GM23248 (cell line): ENCODE data around the gene PTPRT. TPM values are rescaled to one million over a fixed set of nuclear protein-coding genes. Genes with fewer than 3 reads are reported as not detected.

Source experiments
- DNase-seq: peaks from one replicate; pipeline ENCODE4 v3.0.0-alpha.2; 2015
- H2AFZ ChIP-seq: fragments of 200-600 bp; sonication (generic); 2 replicates; pipeline ENCODE4 v1.6.1; 2016; ENCODE audit warnings: antibody characterized with exemption
- H3F3A ChIP-seq: fragments of 200-600 bp; sonication (generic); 2 replicates; pipeline ENCODE4 v1.6.1; 2016; ENCODE audit warnings: mild to moderate bottlenecking, antibody characterized with exemption, mixed run types; ENCODE audit not compliant: insufficient read depth
- H3K27ac ChIP-seq: fragments of 200-600 bp; sonication (generic); 2 replicates; pipeline ENCODE4 v1.5.1; 2016; ENCODE audit warnings: mild to moderate bottlenecking
- H3K27me3 ChIP-seq: fragments of 200-600 bp; sonication (generic); replicated peaks from 2 replicates; pipeline ENCODE4 v1.6.1; 2016; ENCODE audit warnings: mild to moderate bottlenecking; ENCODE audit not compliant: insufficient read depth
- H3K36me3 ChIP-seq: fragments of 200-600 bp; sonication (generic); 2 replicates; pipeline ENCODE4 v1.6.1; 2016; ENCODE audit warnings: low read depth, mild to moderate bottlenecking
- H3K4me1 ChIP-seq: fragments of 200-600 bp; sonication (generic); 2 replicates; pipeline ENCODE4 v1.6.1; 2016; ENCODE audit warnings: mild to moderate bottlenecking; ENCODE audit not compliant: insufficient read depth
- H3K4me2 ChIP-seq: fragments of 200-600 bp; sonication (generic); one replicate; pipeline ENCODE4 v1.6.1; 2016; ENCODE audit warnings: mild to moderate bottlenecking; ENCODE audit not compliant: unreplicated experiment
- H3K4me3 ChIP-seq: fragments of 200-600 bp; sonication (generic); 2 replicates; pipeline ENCODE4 v1.5.1; 2016; ENCODE audit warnings: mild to moderate bottlenecking
- H3K79me2 ChIP-seq: fragments of 200-600 bp; sonication (generic); 2 replicates; pipeline ENCODE4 v1.6.1; 2016; ENCODE audit warnings: mild to moderate bottlenecking; ENCODE audit not compliant: insufficient read depth
- H3K9ac ChIP-seq: fragments of 200-600 bp; sonication (generic); 2 replicates; pipeline ENCODE4 v1.6.1; 2016; ENCODE audit warnings: mild to moderate bottlenecking
- H3K9me2 ChIP-seq: fragments of 200-600 bp; sonication (generic); 2 replicates; pipeline ENCODE4 v1.6.1; 2016; ENCODE audit warnings: mixed run types, mild to moderate bottlenecking, moderate library complexity; ENCODE audit not compliant: insufficient read depth
- H3K9me3 ChIP-seq: fragments of 200-600 bp; sonication (generic); one replicate; pipeline ENCODE4 v1.6.1; 2017; ENCODE audit warnings: low read depth
- H4K20me1 ChIP-seq: fragments of 200-600 bp; sonication (generic); 2 replicates; pipeline ENCODE4 v1.6.0; 2016; ENCODE audit not compliant: insufficient read depth
- EZH2 ChIP-seq: fragments of 200-600 bp; sonication (generic); IDR thresholded peaks from 2 replicates; pipeline ENCODE4 v1.6.1; 2018; ENCODE audit warnings: antibody characterized with exemption, mild to moderate bottlenecking; ENCODE audit not compliant: insufficient read depth, poor library complexity, severe bottlenecking
- EZH2phosphoT487 ChIP-seq: fragments of 200-600 bp; sonication (generic); IDR thresholded peaks from 2 replicates; pipeline ENCODE4 v1.6.1; 2018; ENCODE audit warnings: antibody characterized with exemption, moderate library complexity, mild to moderate bottlenecking, low read depth; ENCODE audit not compliant: insufficient read depth
- WGBS, 2 experiments: methylation state at CpG; one replicate each; pipeline ENCODE4 v1.1.6; 2015 to 2017; ENCODE audit warnings: low lambda C conversion rate in 2 of 2, low coverage in 1 of 2; ENCODE audit errors: missing lambda C conversion rate in 2 of 2; 5-methylcytosine and 5-hydroxymethylcytosine counted together
- in situ Hi-C: fragments of 300-500 bp; cut with MboI; formaldehyde crosslinking; loops from 2 replicates; pipeline ENCODE4 v1.15.0; 2020
- polyA plus RNA-seq: library from polyadenylated mRNA; unstranded; fragments of >200 nt; fragmentation: Nextera tagmentation; extraction: Ambion mirVana; gene quantifications from 2 replicates; pipeline ENCODE4 v1.2.1, GENCODE V29; 2016
- total RNA-seq: library from RNA; depleted of rRNA; stranded (reverse); fragments of >200 nt; shearing (Covaris generic); gene quantifications from 2 replicates; pipeline ENCODE4 v1.2.3, GENCODE V29; 2014

The PTPRT gene
- total and polyA plus RNA-seq, 2 experiments from 2014 or later: not detected

- WGBS, 2 experiments: 45 to 50% methylated on average over 1 of the region's 1 CpG
- Histone ChIP-seq H3K4me3 (no peak overlapping the region), H3K4me1 (no peaks in the 10 kb centered on the region), H3K36me3 (no peaks in the 10 kb centered on the region), H3K27ac (no peak overlapping the region), H4K20me1 (no peaks in the 10 kb centered on the region), H3K9me2 (no peaks in the 10 kb centered on the region), H3K9me3 (no peaks in the 10 kb centered on the region), H2AFZ (no peak overlapping the region), H3K79me2 (no peaks in the 10 kb centered on the region), H3K9ac (no peak overlapping the region), H3K27me3 (no peaks in the 10 kb centered on the region), H3K4me2 (no peak overlapping the region), H3F3A (no peaks in the 10 kb centered on the region)
- no peak for DNase-seq
- in situ Hi-C loops: no loop called here
- TF ChIP-seq EZH2phosphoT487: no peak
- TF ChIP-seq EZH2: no peak
These were observed 501.1 kb downstream of the PTPRT start for GRCh38 chr20:42688576-42688975.

- Histone ChIP-seq H3F3A (no peaks in the 10 kb centered on the region), H3K9ac (no peak overlapping the region), H3K9me3 (no peaks in the 10 kb centered on the region), H3K4me2 (no peak overlapping the region), H3K36me3 (no peaks in the 10 kb centered on the region), H2AFZ (no peak overlapping the region), H3K4me1 (no peaks in the 10 kb centered on the region), H3K4me3 (no peak overlapping the region), H3K27ac (no peak overlapping the region), H3K9me2 (no peaks in the 10 kb centered on the region), H3K27me3 (no peaks in the 10 kb centered on the region), H4K20me1 (no peaks in the 10 kb centered on the region), H3K79me2 (no peaks in the 10 kb centered on the region)
- in situ Hi-C loops: no loop called here
- no peak for DNase-seq
- TF ChIP-seq EZH2phosphoT487: no peak
- TF ChIP-seq EZH2: no peak
- WGBS, 2 experiments: 53 to 63% methylated on average over 2 of the region's 2 CpGs
These were observed 503.6 kb downstream of the PTPRT start for GRCh38 chr20:42686057-42686456.

DNA sequence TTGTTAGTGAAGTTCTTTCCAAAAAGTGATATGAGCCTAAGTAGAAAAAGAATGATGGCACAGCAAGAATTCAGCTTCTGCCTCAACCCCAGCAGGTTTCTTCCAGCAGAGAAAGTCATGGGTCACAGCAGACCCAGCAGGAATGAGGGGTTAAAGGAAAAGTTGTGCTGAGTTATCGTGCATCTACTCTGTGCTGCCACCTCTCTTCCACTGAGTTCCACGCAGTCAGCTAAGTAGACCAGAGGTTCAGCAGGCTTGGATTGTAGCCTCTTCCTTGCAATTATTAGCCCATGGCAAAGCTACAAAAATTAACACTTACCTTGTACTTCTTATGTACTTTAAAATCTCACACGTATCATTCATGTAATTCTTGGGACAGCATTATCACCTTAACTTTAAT, 510.8 kb downstream of the PTPRT start:
- TF ChIP-seq EZH2: no peak
- TF ChIP-seq EZH2phosphoT487: no peak
- in situ Hi-C loops: no loop called here
- H3F3A ChIP-seq: no peaks in the 10 kb centered on the region
- H3K27me3 ChIP-seq: no peaks in the 10 kb centered on the region
- H3K4me1 ChIP-seq: no peaks in the 10 kb centered on the region
- H3K79me2 ChIP-seq: no peaks in the 10 kb centered on the region
- no peaks in the 10 kb centered on the region for H3K9me2 ChIP-seq
- no peaks in the 10 kb centered on the region for H3K36me3 ChIP-seq
- H3K4me2 ChIP-seq: no peak overlapping the region
- DNase-seq: no peak
- WGBS, 2 experiments: 8 to 12% methylated on average over 3 of the region's 3 CpGs
- no peak overlapping the region for H3K27ac ChIP-seq
- no peaks in the 10 kb centered on the region for H4K20me1 ChIP-seq
- H3K4me3 ChIP-seq: no peak overlapping the region
- no peak overlapping the region for H2AFZ ChIP-seq
- no peaks in the 10 kb centered on the region for H3K9me3 ChIP-seq
- no peak overlapping the region for H3K9ac ChIP-seq

DNA sequence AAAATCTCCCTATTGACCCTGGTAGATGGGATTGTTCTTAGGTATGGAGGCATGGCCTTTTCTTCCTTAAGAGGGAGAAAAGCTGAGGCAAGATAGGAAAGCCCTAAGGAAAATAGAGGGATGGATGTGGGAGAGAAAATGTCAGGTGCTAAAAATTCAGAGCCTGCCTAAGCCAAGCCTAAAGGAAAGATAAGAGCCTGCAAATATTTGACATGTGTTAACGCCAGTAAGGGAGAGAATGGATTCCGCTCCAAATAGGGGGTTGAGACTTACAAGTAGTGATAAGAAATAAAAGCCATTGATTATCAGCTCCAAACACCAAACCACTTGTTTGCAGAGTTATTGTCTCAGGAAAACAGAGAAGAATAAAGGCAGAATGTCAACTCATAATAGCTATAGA, 533.6 kb downstream of the PTPRT start:
- Histone ChIP-seq H2AFZ (no peak overlapping the region), H3K4me2 (no peak overlapping the region), H3K9ac (no peak overlapping the region), H3K9me2 (no peaks in the 10 kb centered on the region), H3K36me3 (no peaks in the 10 kb centered on the region), H3K4me1 (no peaks in the 10 kb centered on the region), H3K79me2 (no peaks in the 10 kb centered on the region), H3K4me3 (no peak overlapping the region), H3K27me3 (no peaks in the 10 kb centered on the region), H4K20me1 (no peaks in the 10 kb centered on the region), H3F3A (no peaks in the 10 kb centered on the region), H3K27ac (no peak overlapping the region), H3K9me3 (no peaks in the 10 kb centered on the region)
- DNase-seq: no peak
- TF ChIP-seq EZH2: no peak
- TF ChIP-seq EZH2phosphoT487: no peak
- 62 to 65% methylated on average over 2 of the region's 2 CpGs for WGBS, 2 experiments
- in situ Hi-C loops: no loop called here

DNA sequence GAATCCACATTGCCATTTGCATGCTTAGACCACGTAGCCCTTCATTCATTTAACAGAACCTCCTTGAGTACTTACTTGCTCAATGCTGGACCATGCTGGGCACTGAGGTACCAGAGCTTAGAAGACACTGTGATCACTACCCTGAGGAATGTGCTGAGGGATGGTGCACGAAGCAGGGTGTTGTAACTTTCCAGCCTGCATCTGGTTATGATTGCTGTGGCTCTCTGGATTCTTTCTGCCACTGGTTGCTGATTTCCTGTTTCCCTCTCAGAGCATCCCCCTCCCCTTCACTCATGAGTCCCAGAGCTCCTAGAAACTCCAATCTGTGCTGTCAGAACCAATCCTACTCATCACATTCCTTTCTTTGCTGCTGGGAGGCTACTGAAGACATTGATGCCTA, 537.4 kb downstream of the PTPRT start:
- no peaks in the 10 kb centered on the region for H3K36me3 ChIP-seq
- H3K9me2 ChIP-seq: no peaks in the 10 kb centered on the region
- no peaks in the 10 kb centered on the region for H3K9me3 ChIP-seq
- WGBS, 2 experiments: 0 to 3% methylated on average over 2 of the region's 2 CpGs
- H2AFZ ChIP-seq: no peak overlapping the region
- H3K9ac ChIP-seq: no peak overlapping the region
- H3K27ac ChIP-seq: no peak overlapping the region
- H3F3A ChIP-seq: no peaks in the 10 kb centered on the region
- H3K79me2 ChIP-seq: no peaks in the 10 kb centered on the region
- no peak overlapping the region for H3K4me3 ChIP-seq
- H4K20me1 ChIP-seq: no peaks in the 10 kb centered on the region
- TF ChIP-seq EZH2phosphoT487 (no peak), EZH2 (no peak)
- in situ Hi-C loops: no loop called here
- H3K27me3 ChIP-seq: no peaks in the 10 kb centered on the region
- H3K4me2 ChIP-seq: no peak overlapping the region
- H3K4me1 ChIP-seq: no peaks in the 10 kb centered on the region
- peak; percentile 1 for DNase-seq
